GM23338 (cell line): Measurements from ENCODE around the gene KCNIP1. TPM values are rescaled to one million over a fixed set of nuclear protein-coding genes. Genes with fewer than 3 reads are reported as not detected.

Experiments
- ATAC-seq: fragments of 200-7000 bp; cut with Tn5 transposase; 3 replicates; pipeline ENCODE4 v1.9.1; 2020
- DNase-seq: peaks from one replicate; pipeline ENCODE4 v3.0.0-alpha.2; 2015; ENCODE audit warnings: low spot score
- H2AFZ ChIP-seq: fragments of 200-600 bp; sonication (generic); 2 replicates; pipeline ENCODE4 v1.8.0; 2016; ENCODE audit warnings: antibody characterized with exemption, mild to moderate bottlenecking, moderate library complexity
- H3F3A ChIP-seq: fragments of 200-600 bp; sonication (generic); replicated peaks from 2 replicates; pipeline ENCODE4 v1.8.0; 2017; ENCODE audit warnings: antibody characterized with exemption, mixed run types, low read depth
- H3K27ac ChIP-seq: fragments of 200-600 bp; sonication (generic); 2 replicates; pipeline ENCODE4 v1.6.1; 2016; ENCODE audit warnings: low read depth
- H3K27me3 ChIP-seq: fragments of 200-600 bp; sonication (generic); 2 replicates; pipeline ENCODE4 v1.8.0; 2016; ENCODE audit warnings: mild to moderate bottlenecking, mixed run types, moderate library complexity; ENCODE audit not compliant: insufficient read depth
- H3K36me3 ChIP-seq: fragments of 200-600 bp; sonication (generic); 2 replicates; pipeline ENCODE4 v1.8.0; 2016; ENCODE audit warnings: mild to moderate bottlenecking; ENCODE audit not compliant: insufficient read depth
- H3K4me1 ChIP-seq: fragments of 200-600 bp; sonication (generic); 2 replicates; pipeline ENCODE4 v1.8.0; 2016; ENCODE audit warnings: mild to moderate bottlenecking, moderate library complexity; ENCODE audit not compliant: insufficient read depth
- H3K4me2 ChIP-seq: fragments of 200-600 bp; sonication (generic); 2 replicates; pipeline ENCODE4 v1.7.1; 2017; ENCODE audit warnings: mixed run types
- H3K4me3 ChIP-seq: fragments of 200-600 bp; sonication (generic); 2 replicates; pipeline ENCODE4 v1.6.1; 2016; ENCODE audit warnings: mixed run types
- H3K79me2 ChIP-seq: fragments of 200-600 bp; sonication (generic); replicated peaks from 2 replicates; pipeline ENCODE4 v1.8.0; 2017; ENCODE audit warnings: mild to moderate bottlenecking; ENCODE audit not compliant: insufficient read depth
- H3K9me2 ChIP-seq: fragments of 200-600 bp; sonication (generic); 2 replicates; pipeline ENCODE4 v1.8.0; 2017; ENCODE audit not compliant: insufficient read depth
- H4K20me1 ChIP-seq: fragments of 200-600 bp; sonication (generic); replicated peaks from 2 replicates; pipeline ENCODE4 v1.8.0; 2017; ENCODE audit warnings: mild to moderate bottlenecking; ENCODE audit not compliant: insufficient read depth
- H3K27ac Mint-ChIP-seq: 2 replicates; pipeline ENCODE4 v1.8.0; 2020; ENCODE audit warnings: inconsistent platforms, mild to moderate bottlenecking, moderate library complexity, mixed read lengths
- H3K27me3 Mint-ChIP-seq: 3 replicates; pipeline ENCODE4 v1.8.0; 2022; ENCODE audit warnings: low read depth, mild to moderate bottlenecking, moderate library complexity, mixed read lengths, inconsistent platforms; ENCODE audit not compliant: insufficient read depth, poor library complexity
- H3K36me3 Mint-ChIP-seq: 3 replicates; pipeline ENCODE4 v1.8.0; 2021; ENCODE audit warnings: low read depth, mild to moderate bottlenecking, inconsistent platforms, moderate library complexity, mixed read lengths
- H3K4me1 Mint-ChIP-seq: 3 replicates; pipeline ENCODE4 v1.8.0; 2020; ENCODE audit warnings: mild to moderate bottlenecking, inconsistent platforms, mixed read lengths
- H3K4me3 Mint-ChIP-seq: 3 replicates; pipeline ENCODE4 v1.8.0; 2021; ENCODE audit warnings: moderate library complexity, mild to moderate bottlenecking, inconsistent platforms, mixed read lengths
- H3K9me3 Mint-ChIP-seq: 3 replicates; pipeline ENCODE4 v1.8.0; 2020; ENCODE audit warnings: moderate library complexity, mild to moderate bottlenecking, inconsistent platforms, mixed read lengths
- CTCF ChIP-seq, 2 experiments: fragments of 200-600 bp in 1 of 2; sonication (generic) in 1 of 2; conservative IDR thresholded peaks; 2 replicates each; pipeline versions ENCODE4 v1.5.1 to v1.6.1; 2016 to 2017; ENCODE audit warnings: antibody characterized with exemption in 2 of 2, low read depth in 2 of 2, mild to moderate bottlenecking in 2 of 2, moderate library complexity in 1 of 2
- EZH2phosphoT487 ChIP-seq: fragments of 200-600 bp; sonication (generic); IDR thresholded peaks from one replicate; pipeline ENCODE4 v1.8.1; 2018; ENCODE audit warnings: antibody characterized with exemption; ENCODE audit not compliant: unreplicated experiment
- JUNB ChIP-seq: IDR thresholded peaks from one replicate; pipeline ENCODE4 v1.6.1; 2016; ENCODE audit warnings: antibody characterized with exemption; ENCODE audit not compliant: unreplicated experiment
- POLR2AphosphoS5 ChIP-seq: IDR thresholded peaks from 2 replicates; pipeline ENCODE4 v1.6.1; 2016; ENCODE audit warnings: antibody characterized with exemption, low read depth
- polyA plus RNA-seq: library from polyadenylated mRNA; unstranded; fragments of >200 nt; fragmentation: Nextera tagmentation; extraction: Ambion mirVana; gene quantifications from 2 replicates; pipeline ENCODE4 v1.2.1, GENCODE V29; 2016
- total RNA-seq: library from RNA; depleted of rRNA; stranded (reverse); fragments of >200 nt; shearing (Covaris generic); gene quantifications from 2 replicates; pipeline ENCODE4 v1.2.3, GENCODE V29; 2014
- TF ChIP-seq, protein P1 (sequence below): fragments of 250-450 bp; sonication (Bioruptor Pico); IDR thresholded peaks from 2 replicates; pipeline ENCODE4 v1.5.0; 2020; ENCODE audit warnings: mild to moderate bottlenecking, moderate library complexity

Gene KCNIP1
- total and polyA plus RNA-seq, 2 experiments from 2014 or later = 0.31 to 0.87 TPM

GRCh38 chr5:170748951-170749471 lies 245.2 kb downstream of the KCNIP1 start (continued):
- TF ChIP-seq, protein P1, sequence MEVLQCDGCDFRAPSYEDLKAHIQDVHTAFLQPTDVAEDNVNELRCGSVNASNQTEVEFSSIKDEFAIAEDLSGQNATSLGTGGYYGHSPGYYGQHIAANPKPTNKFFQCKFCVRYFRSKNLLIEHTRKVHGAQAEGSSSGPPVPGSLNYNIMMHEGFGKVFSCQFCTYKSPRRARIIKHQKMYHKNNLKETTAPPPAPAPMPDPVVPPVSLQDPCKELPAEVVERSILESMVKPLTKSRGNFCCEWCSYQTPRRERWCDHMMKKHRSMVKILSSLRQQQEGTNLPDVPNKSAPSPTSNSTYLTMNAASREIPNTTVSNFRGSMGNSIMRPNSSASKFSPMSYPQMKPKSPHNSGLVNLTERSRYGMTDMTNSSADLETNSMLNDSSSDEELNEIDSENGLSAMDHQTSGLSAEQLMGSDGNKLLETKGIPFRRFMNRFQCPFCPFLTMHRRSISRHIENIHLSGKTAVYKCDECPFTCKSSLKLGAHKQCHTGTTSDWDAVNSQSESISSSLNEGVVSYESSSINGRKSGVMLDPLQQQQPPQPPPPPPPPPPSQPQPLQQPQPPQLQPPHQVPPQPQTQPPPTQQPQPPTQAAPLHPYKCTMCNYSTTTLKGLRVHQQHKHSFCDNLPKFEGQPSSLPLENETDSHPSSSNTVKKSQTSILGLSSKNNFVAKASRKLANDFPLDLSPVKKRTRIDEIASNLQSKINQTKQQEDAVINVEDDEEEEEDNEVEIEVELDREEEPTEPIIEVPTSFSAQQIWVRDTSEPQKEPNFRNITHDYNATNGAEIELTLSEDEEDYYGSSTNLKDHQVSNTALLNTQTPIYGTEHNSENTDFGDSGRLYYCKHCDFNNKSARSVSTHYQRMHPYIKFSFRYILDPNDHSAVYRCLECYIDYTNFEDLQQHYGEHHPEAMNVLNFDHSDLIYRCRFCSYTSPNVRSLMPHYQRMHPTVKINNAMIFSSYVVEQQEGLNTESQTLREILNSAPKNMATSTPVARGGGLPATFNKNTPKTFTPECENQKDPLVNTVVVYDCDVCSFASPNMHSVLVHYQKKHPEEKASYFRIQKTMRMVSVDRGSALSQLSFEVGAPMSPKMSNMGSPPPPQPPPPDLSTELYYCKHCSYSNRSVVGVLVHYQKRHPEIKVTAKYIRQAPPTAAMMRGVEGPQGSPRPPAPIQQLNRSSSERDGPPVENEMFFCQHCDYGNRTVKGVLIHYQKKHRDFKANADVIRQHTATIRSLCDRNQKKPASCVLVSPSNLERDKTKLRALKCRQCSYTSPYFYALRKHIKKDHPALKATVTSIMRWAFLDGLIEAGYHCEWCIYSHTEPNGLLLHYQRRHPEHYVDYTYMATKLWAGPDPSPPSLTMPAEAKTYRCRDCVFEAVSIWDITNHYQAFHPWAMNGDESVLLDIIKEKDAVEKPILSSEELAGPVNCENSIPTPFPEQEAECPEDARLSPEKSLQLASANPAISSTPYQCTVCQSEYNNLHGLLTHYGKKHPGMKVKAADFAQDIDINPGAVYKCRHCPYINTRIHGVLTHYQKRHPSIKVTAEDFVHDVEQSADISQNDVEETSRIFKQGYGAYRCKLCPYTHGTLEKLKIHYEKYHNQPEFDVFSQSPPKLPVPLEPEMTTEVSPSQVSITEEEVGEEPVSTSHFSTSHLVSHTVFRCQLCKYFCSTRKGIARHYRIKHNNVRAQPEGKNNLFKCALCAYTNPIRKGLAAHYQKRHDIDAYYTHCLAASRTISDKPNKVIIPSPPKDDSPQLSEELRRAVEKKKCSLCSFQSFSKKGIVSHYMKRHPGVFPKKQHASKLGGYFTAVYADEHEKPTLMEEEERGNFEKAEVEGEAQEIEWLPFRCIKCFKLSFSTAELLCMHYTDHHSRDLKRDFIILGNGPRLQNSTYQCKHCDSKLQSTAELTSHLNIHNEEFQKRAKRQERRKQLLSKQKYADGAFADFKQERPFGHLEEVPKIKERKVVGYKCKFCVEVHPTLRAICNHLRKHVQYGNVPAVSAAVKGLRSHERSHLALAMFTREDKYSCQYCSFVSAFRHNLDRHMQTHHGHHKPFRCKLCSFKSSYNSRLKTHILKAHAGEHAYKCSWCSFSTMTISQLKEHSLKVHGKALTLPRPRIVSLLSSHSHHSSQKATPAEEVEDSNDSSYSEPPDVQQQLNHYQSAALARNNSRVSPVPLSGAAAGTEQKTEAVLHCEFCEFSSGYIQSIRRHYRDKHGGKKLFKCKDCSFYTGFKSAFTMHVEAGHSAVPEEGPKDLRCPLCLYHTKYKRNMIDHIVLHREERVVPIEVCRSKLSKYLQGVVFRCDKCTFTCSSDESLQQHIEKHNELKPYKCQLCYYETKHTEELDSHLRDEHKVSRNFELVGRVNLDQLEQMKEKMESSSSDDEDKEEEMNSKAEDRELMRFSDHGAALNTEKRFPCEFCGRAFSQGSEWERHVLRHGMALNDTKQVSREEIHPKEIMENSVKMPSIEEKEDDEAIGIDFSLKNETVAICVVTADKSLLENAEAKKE = no peak
- no peak for TF ChIP-seq POLR2AphosphoS5
- no peak for TF ChIP-seq JUNB
- TF ChIP-seq EZH2phosphoT487 = no peak

- Histone ChIP-seq H3K36me3 (no peaks in the 10 kb centered on the region), H3K4me1 (peaks cover 18% of the 10 kb centered on the region), H4K20me1 (no peaks in the 10 kb centered on the region), H3K27me3 (no peaks in the 10 kb centered on the region), H3K4me3 (no peak overlapping the region), H3K79me2 (no peaks in the 10 kb centered on the region), H3K4me2 (no peak overlapping the region), H3K27ac (no peak overlapping the region), H3K9me2 (peaks cover 14% of the 10 kb centered on the region), H3F3A (peaks cover 16% of the 10 kb centered on the region), H2AFZ (no peak overlapping the region)
- TF ChIP-seq CTCF (conservative IDR thresholded peaks at IDR 0.05; ENCODE audit: low read depth in 2 of 2) = no peak
- Mint-ChIP-seq H3K9me3 (peaks cover 2% of the 10 kb centered on the region; the same call in 1 of the 3 replicates), H3K27ac (no peak overlapping the region), H3K4me1 (peaks cover 40% of the 10 kb centered on the region), H3K36me3 (peaks cover 5% of the 10 kb centered on the region), H3K4me3 (no peak overlapping the region), H3K27me3 (peaks cover 7% of the 10 kb centered on the region)
- ATAC-seq = no peak
- no peak for DNase-seq
Measured at GRCh38 chr5:170749911-170750431, 246.2 kb downstream of the KCNIP1 start.
